Ascending aorta (tissue), 2 donors: ENCODE data around the gene IMMP2L. TPM values are rescaled to one million over a fixed set of nuclear protein-coding genes. Genes with fewer than 3 reads are reported as not detected.

Experiments
- DNase-seq, 2 donors: peaks; one replicate each; pipeline ENCODE4 v3.0.0-alpha.2; 2019; ENCODE audit warnings: low spot score in 2 of 2
- H3K27ac ChIP-seq, 2 donors: fragments of 200-600 bp; sonication (generic); one replicate each; pipeline ENCODE4 v1.5.1; 2016 to 2017; ENCODE audit warnings: mild to moderate bottlenecking in 1 of 2
- H3K27me3 ChIP-seq: fragments of 200-600 bp; sonication (generic); one replicate; pipeline ENCODE4 v1.5.1; 2017
- H3K36me3 ChIP-seq, 2 donors: fragments of 200-600 bp; sonication (generic); one replicate each; pipeline ENCODE4 v1.5.1; 2016
- H3K4me1 ChIP-seq, 2 donors: fragments of 200-600 bp; sonication (generic); one replicate each; pipeline ENCODE4 v1.5.1; 2016 to 2017; ENCODE audit warnings: mild to moderate bottlenecking in 1 of 2
- H3K4me3 ChIP-seq, 2 donors: fragments of 200-600 bp; sonication (generic); one replicate each; pipeline ENCODE4 v1.5.1; 2016 to 2017; ENCODE audit warnings: mild to moderate bottlenecking in 1 of 2
- H3K9me3 ChIP-seq, 2 donors: fragments of 200-600 bp; sonication (generic); one replicate each; pipeline ENCODE4 v1.5.1; 2016
- CTCF ChIP-seq, 3 experiments: fragments of 200-600 bp in 2 of 3; fragments of 450-650 bp in 1 of 3; sonication (generic) in 2 of 3; IDR thresholded peaks; one replicate each; pipeline ENCODE4 v1.5.1; 2016 to 2019; ENCODE audit warnings: antibody characterized with exemption in 3 of 3, mild to moderate bottlenecking in 1 of 3, moderate library complexity in 1 of 3
- intact Hi-C: fragments of 100-400 bp; cut with DNase I; formaldehyde crosslinking; loops from one replicate; pipeline ENCODE4 v1.15.1; 2023
- total RNA-seq: library from RNA; depleted of rRNA; stranded (reverse); fragments of >200 nt; gene quantifications from one replicate; pipeline ENCODE4 v1.1.0, GENCODE V29; 2016

IMMP2L gene
- total RNA-seq, 1 donor from 2014 or later: 143 TPM

- Histone ChIP-seq H3K27ac (no peak overlapping the region), H3K27me3 (no peaks in the 10 kb centered on the region), H3K36me3 (no peaks in the 10 kb centered on the region), H3K9me3 (no peaks in the 10 kb centered on the region), H3K4me3 (no peak overlapping the region), H3K4me1 (no peaks in the 10 kb centered on the region)
- no peak for DNase-seq
- intact Hi-C loops: no loop called here
- TF ChIP-seq CTCF (IDR thresholded peaks at IDR 0.05): no peak
These were observed 510.5 kb downstream of the IMMP2L start for GRCh38 chr7:111051832-111052231.

- Histone ChIP-seq H3K27me3 (no peaks in the 10 kb centered on the region), H3K9me3 (no peaks in the 10 kb centered on the region), H3K4me1 (no peaks in the 10 kb centered on the region), H3K4me3 (no peak overlapping the region), H3K36me3 (no peaks in the 10 kb centered on the region), H3K27ac (no peak overlapping the region)
- DNase-seq: no peak
- no peak for TF ChIP-seq CTCF (IDR thresholded peaks at IDR 0.05)
- intact Hi-C loops: no loop called here
These were observed 511.3 kb downstream of the IMMP2L start for GRCh38 chr7:111050875-111051416.

- H3K27ac ChIP-seq: no peak overlapping the region
- no peak for TF ChIP-seq CTCF (IDR thresholded peaks at IDR 0.05)
These were observed 512.2 kb downstream of the IMMP2L start for GRCh38 chr7:111049971-111050680.

GRCh38 chr7:111047595-111047994 lies 514.7 kb downstream of the IMMP2L start:
- no peaks in the 10 kb centered on the region for H3K27me3 ChIP-seq
- no peak for TF ChIP-seq CTCF (IDR thresholded peaks at IDR 0.05)
- H3K4me3 ChIP-seq: no peak overlapping the region
- no peaks in the 10 kb centered on the region for H3K36me3 ChIP-seq
- no peak overlapping the region for H3K27ac ChIP-seq
- intact Hi-C loops: no loop called here
- no peak for DNase-seq
- H3K4me1 ChIP-seq: peaks cover 0 to 2% of the 10 kb centered on the region in 2 donors
- H3K9me3 ChIP-seq: no peaks in the 10 kb centered on the region

More at GRCh38 chr7:111049971-111050680, 512.2 kb downstream of the IMMP2L start:
- peaks cover 0 to 2% of the 10 kb centered on the region in 2 donors for H3K4me1 ChIP-seq
- H3K36me3 ChIP-seq: no peaks in the 10 kb centered on the region
- no peak for DNase-seq
- intact Hi-C loops: no loop called here
- H3K9me3 ChIP-seq: no peaks in the 10 kb centered on the region
- H3K27me3 ChIP-seq: no peaks in the 10 kb centered on the region
- H3K4me3 ChIP-seq: no peak overlapping the region

GRCh38 chr7:111045449-111045848 lies 516.8 kb downstream of the IMMP2L start:
- no peak overlapping the region for H3K27ac ChIP-seq
- H3K9me3 ChIP-seq: no peaks in the 10 kb centered on the region
- no peak for TF ChIP-seq CTCF (IDR thresholded peaks at IDR 0.05)

More at GRCh38 chr7:111045449-111045848, 516.8 kb downstream of the IMMP2L start:
- no peak for DNase-seq
- Histone ChIP-seq H3K36me3 (no peaks in the 10 kb centered on the region), H3K27me3 (no peaks in the 10 kb centered on the region), H3K4me1 (peaks cover 0 to 2% of the 10 kb centered on the region in 2 donors), H3K4me3 (no peak overlapping the region)
- intact Hi-C loops: no loop called here
